Skeletal muscle cell (primary cell): ENCODE results near the gene RPTOR.

ENCODE experiments used
- DNase-seq: peaks from one replicate; pipeline ENCODE4 v3.0.0-alpha.2; 2010; ENCODE audit warnings: low read depth
- H3K4me3 ChIP-seq: 2 replicates; pipeline ENCODE4 v1.5.1; 2011; ENCODE audit warnings: low read depth, mild to moderate bottlenecking, control low read depth, low read length, moderate library complexity

The RPTOR gene

DNA sequence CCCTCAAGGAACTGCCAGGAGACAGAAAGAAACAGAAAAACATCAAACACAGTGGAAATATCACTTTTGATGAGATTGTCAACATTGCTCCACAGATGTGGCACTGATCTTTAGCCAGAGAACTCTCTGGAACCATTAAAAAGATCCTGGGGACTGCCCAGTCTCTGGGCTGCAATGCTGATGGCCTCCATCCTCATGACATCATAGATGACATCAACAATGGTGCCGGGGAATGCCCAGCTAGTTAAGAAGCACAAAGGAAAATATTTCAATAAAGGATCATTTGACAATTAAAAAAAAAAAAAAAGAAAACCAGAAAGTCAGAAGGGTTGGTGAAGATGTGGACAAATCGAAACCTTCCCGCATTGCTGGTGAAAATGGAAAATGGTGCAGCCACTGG is 432.1 kb downstream of the RPTOR start:
- DNase-seq, result no peak
- no peak overlapping the region for H3K4me3 ChIP-seq

DNA sequence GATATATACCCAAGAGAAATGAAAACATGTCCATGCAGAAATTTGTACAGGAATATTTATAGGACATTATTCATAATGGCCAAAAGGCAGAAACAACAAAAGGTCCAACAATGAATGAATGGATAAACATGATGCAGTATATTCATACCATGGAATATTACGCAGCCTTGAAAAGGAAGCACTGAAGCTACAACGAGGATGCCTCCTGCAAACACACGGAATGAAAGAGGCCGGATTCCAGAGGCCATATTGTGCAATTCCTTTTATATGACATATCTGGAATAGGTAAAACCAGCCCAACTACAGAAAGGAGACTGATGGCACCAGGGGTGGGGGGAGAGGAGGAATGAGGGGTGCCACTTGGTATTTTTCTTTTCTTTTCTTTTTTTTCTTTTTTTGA is 432.5 kb downstream of the RPTOR start:
- no peak for DNase-seq
- H3K4me3 ChIP-seq, result no peak overlapping the region

DNA sequence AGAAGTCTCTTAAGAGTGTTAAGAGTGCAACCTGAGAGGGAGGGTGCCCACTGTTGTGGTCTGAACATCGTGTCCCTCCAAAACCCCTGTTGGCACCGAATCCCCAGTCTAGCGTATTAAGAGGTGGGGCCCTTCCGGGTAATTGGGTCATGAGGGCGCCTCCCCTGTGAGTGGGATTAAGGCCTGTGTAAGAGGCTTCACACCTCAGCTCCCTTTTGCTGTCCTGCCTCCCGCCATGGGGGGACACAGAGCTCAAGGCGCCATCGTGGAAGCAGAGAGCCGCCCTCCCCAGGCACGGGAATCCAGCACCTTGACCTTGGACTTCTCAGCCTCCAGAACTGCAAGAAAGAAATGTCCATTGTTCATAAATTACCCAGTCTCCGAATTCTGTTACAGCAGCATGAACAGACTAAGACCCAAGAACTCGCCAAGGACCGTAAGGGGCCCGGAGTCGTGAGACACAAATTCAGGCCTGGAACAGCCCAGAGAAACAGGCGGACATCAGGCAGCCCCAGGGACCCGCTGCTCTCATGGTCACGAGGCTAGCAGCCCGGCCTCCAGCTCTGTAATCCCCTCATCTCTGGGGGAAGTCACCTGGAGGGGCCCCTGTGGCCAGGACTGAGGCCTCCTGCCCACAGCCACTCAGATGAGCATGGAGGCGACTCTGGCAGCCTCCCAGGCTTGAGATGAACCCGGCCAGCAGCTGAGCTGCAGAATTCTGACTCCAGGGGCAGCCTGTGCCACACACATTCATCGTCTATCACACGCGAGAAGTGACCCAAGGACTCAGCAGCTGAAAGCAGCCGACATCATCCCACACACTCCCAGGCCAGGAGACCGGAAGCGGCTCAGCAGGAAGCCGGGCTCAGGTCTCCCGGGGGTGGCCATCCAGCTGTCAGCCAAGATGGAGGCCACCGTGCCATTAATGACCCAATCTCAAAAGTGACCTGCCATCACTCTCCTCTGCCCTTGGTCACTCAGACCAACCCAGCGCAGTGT is 434.2 kb downstream of the RPTOR start:
- H3K4me3 ChIP-seq, result no peak overlapping the region
- no peak for DNase-seq

DNA sequence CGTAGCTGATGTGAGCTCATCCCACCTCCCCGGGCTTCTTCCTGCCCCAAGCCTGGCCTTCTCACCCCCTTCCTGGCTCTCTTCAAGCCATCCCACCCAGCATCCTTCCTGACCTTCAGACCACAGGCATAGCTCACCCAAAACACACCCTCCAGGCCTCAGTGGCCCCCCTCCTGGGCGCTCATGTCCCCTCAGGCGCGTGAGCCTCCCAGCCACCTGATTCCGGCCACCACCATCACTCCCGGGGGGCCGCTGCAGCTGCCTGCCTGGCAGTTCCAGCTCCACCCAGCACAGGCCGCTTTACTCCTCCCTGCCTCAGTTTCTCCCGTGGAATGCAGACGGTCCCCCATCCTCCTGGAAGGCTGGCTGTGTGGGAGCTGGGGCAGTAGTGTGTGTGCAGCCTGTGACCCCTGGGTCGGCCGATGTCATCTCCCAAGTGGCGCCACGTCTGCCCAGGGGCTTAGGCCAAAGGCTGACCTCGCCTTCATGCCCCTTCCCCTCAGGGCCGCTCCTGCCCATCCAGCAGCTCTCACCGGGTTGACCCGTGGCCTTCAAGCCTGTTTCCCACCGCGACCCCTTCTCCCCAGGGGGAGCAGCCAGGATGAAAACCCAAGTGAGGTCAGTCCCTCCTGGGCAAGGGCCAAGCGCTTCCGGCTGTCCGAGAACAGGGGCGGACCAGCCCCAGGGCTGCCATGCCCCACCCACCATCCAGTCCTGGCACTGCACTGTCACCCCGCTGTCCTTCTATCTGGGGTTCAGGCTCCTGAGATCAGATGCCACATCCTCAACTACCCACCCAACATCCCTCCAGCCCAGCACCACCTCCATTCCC is 435.1 kb downstream of the RPTOR start:
- DNase-seq, result no peak
- no peak overlapping the region for H3K4me3 ChIP-seq

DNA sequence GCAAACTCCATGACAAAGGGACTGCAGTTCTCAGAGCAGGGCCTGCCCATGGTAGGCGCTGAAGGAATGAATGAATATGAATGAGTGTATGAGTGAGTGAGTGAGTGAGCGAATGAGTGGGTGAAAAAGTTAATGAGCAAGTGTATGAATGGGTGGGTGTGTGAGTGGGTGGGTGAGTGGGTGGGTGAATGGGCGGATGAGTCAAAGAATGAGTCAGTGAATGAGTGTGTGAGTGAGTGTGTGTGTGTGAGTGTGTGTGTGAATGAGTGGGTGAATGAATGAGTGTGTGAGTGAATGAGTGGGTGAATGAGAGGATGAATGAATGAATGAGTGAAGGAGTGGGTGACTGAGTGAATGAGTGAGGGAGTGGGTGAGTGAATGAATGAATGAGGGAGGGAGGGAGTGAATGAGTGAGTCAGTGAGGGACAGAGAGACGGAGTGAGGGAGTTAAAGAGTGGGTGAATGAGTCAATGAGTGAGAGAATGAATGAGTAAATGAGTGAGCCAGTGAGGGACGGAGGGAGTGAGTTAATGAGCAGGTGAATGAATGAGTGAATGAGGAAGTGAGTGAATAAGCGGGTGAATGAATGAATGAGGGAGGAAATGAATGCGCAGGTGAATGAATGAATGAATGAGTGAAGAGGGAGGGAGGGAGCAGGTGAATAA is 435.9 kb downstream of the RPTOR start:
- no peak for DNase-seq
- H3K4me3 ChIP-seq, result no peak overlapping the region

DNA sequence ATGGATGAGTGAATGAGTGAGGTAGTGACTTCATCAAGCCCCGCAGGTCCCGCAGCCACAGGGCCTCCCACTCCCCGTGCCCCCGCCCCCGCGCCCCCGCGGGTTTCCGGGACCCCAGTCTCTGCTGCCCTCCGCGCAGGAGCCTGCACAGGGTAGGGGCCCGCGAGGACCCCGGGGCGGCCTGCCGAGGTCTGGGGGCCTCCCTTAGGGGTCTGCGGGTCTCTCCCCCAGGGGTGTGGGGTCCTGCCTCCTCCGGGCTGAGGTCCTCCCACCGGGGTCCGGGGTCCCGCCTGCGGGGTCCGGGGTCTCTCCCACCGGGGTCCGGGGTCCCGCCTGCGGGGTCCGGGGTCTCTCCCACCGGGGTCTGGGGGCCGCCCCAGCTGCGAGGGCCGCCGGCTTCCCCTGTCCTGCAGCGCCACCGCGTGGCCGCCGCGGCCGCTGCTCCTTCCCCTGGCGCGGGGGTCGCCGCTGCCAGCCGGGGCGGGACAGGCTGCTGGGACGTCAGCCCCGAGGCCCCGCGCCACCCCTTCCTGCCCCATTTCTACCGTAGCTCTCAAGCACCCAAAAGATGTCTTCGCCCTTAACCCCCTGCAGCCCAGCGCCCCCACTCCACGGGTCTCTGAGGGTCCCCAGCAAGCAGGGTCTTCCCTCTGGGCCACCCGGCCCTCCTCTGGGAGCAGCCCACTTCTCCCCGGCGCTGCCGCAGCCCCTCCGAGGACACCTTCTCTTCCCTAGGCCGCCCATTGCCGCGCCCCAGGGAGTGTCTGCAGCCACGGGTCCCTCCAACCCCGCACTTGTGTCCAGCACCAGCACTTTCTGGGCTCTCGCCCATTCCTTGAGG is 436.6 kb downstream of the RPTOR start:
- no peak for DNase-seq
- peak overlapping the region; percentile 25 for H3K4me3 ChIP-seq

DNA sequence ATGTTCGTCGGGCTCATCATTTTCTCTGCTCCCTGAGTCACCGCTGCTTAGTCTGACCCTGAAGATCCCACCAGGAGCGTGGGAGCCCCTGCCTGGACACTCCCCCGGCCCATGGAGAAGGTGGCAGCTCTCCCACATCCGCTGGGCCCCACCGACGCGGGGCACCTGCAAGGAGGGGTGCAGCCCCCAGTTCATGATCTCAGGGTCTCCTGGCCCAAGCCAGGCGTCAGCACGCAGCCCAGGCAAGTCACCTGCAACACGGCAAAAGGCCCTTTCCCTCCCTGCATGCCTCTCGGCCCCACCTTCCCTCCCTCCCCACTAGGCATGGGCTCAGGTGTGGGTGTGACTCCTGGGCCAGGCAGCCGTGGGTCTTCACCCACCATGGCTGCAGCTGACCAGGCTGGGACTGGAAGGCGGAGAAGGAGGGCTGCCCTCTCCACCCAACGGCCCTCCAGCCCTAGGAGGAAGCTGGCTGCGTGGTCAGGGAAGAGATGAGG is 437.3 kb downstream of the RPTOR start:
- H3K4me3 ChIP-seq, result no peak overlapping the region
- DNase-seq, result no peak

DNA sequence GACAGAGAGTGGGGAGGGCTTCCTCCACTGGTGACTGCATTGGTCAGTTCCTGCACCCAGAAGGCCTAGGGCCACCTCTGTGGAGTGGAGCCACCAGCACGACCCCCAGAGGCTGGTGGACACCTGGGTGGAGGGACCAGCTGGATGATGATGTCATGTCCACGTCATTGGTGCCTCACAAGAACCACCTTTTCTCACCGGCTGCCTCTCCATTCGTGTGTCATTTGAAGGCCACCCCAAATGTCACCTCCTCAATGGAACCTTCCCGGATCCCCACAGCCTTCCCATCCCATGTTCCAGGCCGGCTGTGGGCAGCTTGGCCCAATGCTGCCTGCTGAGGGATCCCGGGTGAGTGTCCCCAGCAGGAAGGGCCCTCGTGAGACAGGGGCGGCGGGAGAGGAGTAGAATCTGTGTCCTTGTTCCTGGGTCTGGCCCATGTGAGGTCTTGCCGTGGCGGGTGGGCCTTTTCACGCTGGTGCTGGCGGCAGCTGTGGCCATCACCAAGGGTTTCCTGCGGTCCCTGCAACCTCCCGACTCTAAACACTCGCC is 437.9 kb downstream of the RPTOR start:
- no peak for DNase-seq
- no peak overlapping the region for H3K4me3 ChIP-seq

DNA sequence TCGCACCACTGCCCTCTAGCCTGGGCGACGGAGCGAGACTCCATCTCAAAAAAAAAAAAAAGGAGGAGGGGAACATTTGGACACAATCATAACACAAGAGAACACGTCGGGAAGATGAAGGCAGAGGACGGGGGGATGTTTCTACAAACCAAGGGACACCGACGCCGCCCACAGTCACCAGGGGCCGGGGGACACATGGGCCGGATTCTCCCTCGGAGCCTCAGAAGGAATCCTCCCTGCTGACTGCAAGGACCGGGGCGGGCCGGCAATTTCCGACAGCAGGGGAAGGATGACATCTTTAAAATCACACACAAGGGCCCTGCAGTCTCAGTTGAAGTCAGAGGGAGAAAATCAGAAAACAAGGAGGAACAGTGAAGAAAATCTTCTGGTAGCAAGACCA is 438.9 kb downstream of the RPTOR start:
- no peak for DNase-seq
- no peak overlapping the region for H3K4me3 ChIP-seq

DNA sequence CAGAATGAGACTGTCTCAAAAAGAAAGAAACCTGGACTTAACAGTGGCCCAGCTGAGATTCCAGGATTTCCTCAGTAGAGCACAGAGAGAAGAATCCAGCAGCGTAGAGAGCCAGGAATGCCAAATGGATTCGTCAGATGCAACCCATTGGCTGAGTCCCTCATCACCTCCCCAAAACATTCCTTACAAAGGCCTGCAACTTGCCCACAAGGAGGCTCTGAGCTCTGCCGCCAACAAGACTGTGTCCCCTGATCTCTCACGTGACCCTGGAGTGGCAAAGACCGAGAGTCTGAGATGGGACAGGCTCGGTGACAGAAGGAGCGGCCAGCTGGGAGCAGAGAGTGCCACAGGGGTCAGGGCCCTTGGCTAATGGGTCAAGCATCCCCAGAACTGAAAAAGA is 440.1 kb downstream of the RPTOR start:
- no peak overlapping the region for H3K4me3 ChIP-seq
- peak; percentile 70 for DNase-seq

DNA sequence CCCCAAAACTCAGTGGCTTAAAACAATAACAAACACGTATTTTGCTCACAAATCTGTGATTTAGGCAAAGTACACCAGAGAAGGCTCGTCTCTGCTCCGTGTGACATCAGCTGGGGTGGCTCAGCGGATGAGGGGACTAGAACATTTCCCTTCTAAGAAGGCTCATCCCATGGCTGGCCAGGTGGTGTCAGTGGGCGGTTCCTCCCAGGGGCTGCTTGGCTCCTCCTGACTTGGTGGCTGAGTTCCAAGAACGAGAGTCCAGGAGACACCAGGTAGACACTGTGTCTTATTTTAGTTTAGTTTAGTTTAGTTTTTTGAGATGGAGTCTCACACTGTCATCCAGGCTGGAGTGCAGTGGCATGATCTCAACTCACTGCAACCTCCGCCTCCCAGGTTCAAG is 441.4 kb downstream of the RPTOR start:
- no peak for DNase-seq
- H3K4me3 ChIP-seq, result no peak overlapping the region

DNA sequence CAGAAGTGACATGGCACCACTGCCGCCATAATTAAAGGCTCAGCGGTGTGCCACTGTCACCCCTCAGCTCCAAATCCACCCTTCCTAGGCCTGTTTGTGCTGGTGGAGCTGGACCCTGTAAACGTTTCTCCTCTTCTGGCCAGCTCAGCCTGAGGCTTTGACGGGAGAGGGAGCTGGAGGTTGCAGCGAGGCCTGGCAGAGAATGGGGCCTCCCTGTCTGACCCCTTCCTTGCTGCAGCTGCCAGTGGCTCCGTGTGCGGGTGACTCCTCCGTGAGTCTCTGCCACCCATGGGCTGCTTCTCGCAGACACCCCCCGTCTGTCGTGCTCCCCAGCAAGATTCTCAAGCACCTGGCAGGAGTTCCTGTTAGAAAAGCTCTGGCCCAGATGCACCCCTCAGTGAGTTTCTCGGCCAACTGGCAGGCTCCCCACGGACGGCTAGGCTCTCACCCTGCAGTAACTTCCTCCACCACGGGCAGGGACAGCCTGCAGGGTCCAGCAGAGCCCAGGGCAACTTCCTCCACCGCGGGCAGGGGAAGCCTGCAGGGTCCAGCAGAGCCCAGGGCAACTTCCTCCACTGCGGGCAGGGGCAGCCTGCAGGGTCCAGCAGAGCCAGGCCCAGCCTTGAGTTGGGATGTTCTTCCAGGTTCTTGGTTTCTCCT is 442.3 kb downstream of the RPTOR start:
- DNase-seq, result no peak
- H3K4me3 ChIP-seq, result no peak overlapping the region

DNA sequence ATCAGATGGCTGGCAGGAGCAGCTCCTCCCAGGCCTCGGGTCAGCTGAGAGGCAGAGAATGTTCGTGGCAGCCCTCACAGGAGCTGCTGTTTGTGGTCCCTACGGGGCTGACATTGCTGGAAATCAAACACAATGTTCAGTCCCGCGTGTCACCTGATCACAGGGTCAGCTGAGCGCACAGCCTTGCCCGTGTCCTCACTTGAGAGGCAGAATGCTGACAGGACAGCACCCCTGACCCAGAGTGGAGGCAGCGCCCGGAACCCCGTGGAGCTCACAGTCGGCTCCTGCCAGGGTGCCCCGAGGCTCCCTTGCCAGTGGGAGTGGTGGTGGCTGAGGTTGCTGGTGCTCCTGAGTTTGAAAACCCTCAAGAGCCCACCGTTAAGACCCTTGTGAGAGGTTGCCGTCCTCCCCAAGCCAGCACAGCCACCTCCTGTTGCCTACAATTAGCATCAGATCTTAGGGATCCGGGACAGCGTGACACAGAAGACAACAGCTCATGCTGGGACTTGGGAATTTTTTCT is 443.4 kb downstream of the RPTOR start:
- H3K4me3 ChIP-seq, result no peak overlapping the region
- no peak for DNase-seq

DNA sequence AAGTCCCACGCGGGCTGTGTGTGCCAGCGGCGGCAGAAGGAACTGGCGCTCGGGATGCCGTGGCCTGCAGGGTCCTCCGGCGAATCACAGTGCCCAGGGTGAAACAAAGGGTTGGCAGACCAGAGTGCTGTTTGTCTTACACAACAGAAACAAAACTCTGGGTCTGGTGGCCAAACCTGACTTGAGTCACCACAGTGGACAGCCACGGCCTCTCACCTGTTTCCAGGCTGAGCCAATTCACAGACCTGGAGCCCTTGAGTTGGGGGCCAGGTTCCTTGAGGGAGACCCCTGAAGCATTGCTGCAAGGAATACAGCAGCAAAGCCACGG is 444.9 kb downstream of the RPTOR start:
- no peak for DNase-seq
- H3K4me3 ChIP-seq, result no peak overlapping the region

DNA sequence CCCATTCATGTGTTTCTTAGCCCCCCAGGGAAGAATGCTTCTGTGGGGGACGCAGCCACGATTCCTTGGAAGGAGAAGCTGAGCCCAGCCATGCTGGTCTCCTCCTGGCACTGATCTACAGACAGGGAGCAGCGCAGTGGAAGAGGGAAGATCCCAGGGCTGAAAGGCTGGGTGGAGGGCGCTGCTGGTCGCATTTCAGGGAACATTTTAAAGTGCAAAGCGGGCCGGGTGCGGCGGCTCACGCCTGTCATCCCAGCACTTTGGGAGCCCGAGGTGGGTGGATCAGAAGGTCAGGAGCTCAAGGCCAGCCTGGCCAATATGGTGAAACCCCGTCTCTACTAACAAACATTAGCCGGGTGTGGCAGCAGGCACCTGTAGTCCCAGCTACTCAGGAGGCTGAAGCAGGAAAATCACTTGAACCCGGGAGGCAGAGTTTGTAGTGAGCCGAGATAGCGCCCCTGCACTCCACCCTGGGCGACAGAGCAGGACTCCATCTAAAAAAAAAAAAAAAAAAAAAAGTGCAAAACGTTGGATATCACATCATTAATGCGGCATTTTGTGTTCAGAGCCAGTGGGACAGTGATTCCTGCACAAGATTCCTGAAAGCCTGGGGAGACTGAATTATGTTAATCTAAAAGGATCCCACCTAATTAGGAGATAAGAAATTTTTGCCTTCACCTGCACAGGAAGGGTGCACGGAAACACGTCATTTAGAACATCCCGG is 446.4 kb downstream of the RPTOR start:
- DNase-seq, result no peak
- H3K4me3 ChIP-seq, result peak overlapping the region; percentile 72

DNA sequence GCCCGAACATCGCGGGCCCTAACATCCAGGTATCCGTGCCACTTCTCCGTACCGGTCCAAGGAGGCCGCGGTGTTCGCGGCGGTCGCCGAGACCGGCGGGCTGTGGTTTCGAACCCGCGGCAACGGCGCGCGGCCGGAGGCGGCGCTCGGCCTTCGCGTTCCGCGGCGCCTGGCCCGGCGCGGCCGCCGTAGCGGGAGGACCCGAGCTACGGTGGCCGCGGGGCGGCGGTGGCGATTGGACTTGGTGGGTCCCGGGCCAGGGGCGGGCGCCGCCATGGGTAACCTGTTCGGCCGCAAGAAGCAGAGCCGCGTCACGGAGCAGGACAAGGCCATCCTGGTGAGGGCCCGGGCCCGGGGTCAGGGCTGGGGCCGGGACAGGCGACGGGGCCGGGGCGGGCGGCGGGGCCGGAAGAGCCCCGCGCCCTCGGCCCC is 447.0 kb downstream of the RPTOR start, which contains the start of gene CHMP6:
Gene CHMP6, plus strand, starts transcription at position 197 of the 432 bp plus-strand sequence. Its CDS starts 78 bp downstream, at position 275.
- no peak for DNase-seq
- H3K4me3 ChIP-seq, result peak within 1 kb of the TSS; percentile 72
